22Rv1 (cell line): ENCODE measurements around the gene SAA4.
A peak's percentile ranks its signal among the peaks of the same experiment; 100 is the strongest.

Source experiments
- H3K27ac ChIP-seq: fragments of 450-650 bp; 2 replicates; pipeline ENCODE4 v1.5.1; 2017
- CTCF ChIP-seq: fragments of 450-650 bp; IDR thresholded peaks from 2 replicates; pipeline ENCODE4 v1.5.1; 2017; ENCODE audit warnings: mild to moderate bottlenecking
- ZFX ChIP-seq: fragments of 450-650 bp; IDR thresholded peaks from 2 replicates; pipeline ENCODE4 v1.6.1; 2017; ENCODE audit warnings: antibody characterized with exemption, borderline replicate concordance

Gene SAA4

DNA sequence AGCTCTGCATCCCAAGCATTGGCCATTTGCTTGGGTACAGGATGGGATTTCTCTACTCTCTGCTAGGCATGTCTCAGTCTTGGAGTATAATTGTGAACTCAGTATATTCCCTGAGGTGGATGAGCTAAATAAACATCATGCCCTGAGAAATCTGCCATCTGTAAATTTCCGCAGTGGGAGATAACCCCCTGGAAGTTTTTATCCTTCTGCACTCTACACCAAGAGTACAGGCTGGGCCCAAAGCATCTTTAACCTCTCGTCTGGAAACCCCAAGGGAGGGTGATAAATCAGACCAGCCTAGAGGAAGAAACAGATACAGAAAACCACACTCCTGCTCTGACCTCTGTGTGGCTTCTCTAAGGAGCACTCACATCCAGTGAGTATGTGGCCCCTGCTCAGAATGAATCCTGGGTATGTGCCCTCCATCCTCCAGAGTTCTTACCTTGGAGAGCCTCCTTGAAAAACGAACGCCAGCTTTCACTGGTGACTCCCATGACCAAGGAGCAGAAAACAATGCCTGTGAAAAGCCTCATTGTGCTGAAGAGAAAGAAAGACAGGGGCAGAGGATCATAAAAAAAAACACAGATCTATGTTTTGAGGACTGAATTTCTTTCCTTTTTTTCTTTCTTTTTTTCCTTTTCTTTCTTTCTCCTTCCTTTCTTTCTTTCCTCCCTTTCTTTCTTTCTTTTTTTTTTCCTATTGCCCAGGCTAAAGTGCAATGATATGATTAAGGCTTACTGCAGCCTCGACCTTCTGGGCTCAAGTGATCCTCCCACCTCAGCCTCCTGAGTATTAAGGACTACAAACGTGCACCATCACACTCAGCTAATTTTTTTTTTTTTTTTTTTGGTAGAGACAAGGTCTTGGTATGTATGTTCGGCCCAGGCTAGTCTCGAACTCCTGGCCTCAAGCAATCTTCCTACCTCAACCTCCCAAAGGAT, 938 bp downstream of the SAA4 start:
- no peak for TF ChIP-seq ZFX
- no peak for TF ChIP-seq CTCF
- H3K27ac ChIP-seq: no peak overlapping the region

- TF ChIP-seq ZFX (no peak), CTCF (no peak)
- H3K27ac ChIP-seq: no peak overlapping the region
Measured at GRCh38 chr11:18233912-18234311, 2.7 kb downstream of the SAA4 start.

- TF ChIP-seq ZFX (no peak), CTCF (no peak)
- H3K27ac ChIP-seq: no peak overlapping the region
Measured at GRCh38 chr11:18230859-18231258, 5.7 kb downstream of the SAA4 start.

DNA sequence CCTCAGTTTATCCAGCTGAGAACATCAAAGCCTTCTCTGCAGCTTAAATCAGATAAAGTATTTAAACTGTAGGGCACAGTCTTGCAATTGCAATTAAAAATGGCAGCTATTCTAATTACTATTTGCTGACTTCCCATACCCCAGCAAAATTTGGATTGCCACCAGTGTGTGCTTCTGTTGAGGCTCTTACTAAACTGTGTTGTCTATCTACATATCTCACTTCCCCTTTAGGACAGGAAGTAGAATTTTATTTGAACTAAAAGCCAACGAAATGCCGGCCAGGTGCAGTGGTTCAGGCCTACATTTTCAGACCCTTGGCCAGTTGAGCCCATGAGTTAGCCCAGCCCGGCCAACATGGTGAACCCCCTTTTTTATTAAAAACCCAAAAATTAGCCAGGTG, 7.1 kb downstream of the SAA4 start:
- TF ChIP-seq CTCF: no peak
- H3K27ac ChIP-seq: no peak overlapping the region

GRCh38 chr11:18225913-18226312, 10.7 kb downstream of the SAA4 start:
- no peak for TF ChIP-seq CTCF
- no peak for TF ChIP-seq ZFX
- no peak overlapping the region for H3K27ac ChIP-seq

GRCh38 chr11:18223591-18224387, 12.8 kb downstream of the SAA4 start:
- peak overlapping the region; percentile 47 for H3K27ac ChIP-seq

More at GRCh38 chr11:18223591-18224387, 12.8 kb downstream of the SAA4 start:
- TF ChIP-seq CTCF (no peak), ZFX (no peak)
